Stimulated activated CD4-positive, alpha-beta T cell treated with anti-CD3 and anti-CD28 coated beads, Interleukin-4, amount 100 ng/mL, for 48 hours (primary cell): Measurements from ENCODE around the gene ICA1.
"Not testable (repeated sequence)": the region's sequence is repeated elsewhere in the genome, so short reads cannot be mapped to it uniquely, and the experiment has no call there.

Source experiments
- DNase-seq, 2 donors: peaks; one replicate each; pipeline ENCODE4 v3.0.0-alpha.2; 2020; ENCODE audit warnings: low read depth in 2 of 2

Gene ICA1

GRCh38 chr7:8103282-8103681 lies 158.7 kb downstream of the ICA1 start:
- DNase-seq, result no peak

DNA sequence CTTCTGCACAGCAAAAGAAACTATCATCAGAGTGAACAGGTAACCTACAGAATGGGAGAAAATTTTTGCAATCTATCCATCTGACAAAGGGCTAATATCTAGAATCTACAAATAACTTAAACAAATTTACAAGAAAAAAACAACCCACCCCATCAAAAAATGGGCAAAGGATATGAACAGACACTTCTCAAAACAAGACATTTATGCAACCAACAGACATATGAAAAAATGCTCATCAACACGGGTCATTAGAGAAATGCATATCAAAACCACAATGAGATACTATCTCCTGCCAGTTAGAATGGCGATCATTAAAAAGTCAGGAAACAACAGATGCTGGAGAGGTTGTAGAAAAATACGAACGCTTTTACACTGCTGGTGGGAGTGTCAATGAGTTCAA lies 160.7 kb downstream of the ICA1 start:
- not testable (repeated sequence) for DNase-seq

- DNase-seq, result no peak
Measured at GRCh38 chr7:8094164-8095140, 167.5 kb downstream of the ICA1 start.

- no peak for DNase-seq
Measured at GRCh38 chr7:8092140-8092539, 169.8 kb downstream of the ICA1 start.

DNA sequence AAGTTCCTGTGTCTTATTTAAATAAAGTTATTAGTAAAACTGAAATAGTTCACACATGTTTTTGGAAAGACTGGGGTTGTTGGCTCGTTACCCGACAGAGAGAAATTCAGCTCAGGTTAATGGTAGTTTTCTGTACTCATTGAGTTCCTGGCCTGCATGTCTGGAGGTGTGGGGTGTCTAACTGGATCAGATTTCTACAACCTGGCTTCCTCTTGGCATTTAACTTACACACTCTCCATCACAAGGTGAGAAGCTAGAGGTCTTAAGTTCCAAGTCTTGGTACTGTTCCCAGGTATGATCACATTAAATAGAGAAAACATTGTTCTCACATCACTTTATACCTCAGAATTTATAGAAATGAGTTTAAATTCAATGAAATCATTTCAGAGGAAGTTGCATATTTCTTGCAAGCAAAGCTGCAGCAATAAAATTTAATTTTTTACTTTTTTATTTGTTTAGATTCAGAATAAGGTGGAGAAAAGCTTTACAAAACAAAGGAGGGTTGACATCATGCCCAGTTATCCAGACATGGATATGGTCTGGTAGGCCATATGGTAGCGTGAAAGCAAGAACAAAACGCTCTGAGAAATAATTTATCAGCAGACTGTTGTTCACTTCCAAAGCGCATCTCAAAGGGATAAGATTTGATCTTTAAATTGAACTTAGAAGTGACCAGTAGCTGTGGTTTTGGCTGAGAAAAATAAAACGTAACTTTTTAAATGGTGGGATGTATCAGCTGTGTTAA lies 172.8 kb downstream of the ICA1 start:
- no peak for DNase-seq

DNA sequence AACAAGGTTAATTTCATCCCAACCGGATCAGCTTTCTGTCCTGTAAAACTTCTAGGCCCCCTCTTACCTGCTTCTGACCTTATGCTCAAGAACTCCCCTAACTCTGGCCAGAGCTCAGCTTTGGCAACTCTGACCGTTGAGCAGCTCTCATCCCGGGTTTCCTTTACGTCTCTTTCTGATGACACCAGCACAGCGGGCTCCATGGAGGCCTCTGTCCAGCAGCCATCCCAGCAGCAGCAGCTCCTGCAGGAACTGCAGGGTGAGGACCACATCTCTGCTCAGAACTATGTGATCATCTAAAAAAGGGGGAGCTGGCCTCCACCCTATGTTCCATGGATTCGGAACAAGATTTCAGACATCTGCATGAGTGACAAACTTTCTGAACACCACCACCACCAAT lies 175.7 kb downstream of the ICA1 start:
- no peak for DNase-seq

GRCh38 chr7:8085420-8085819 lies 176.5 kb downstream of the ICA1 start:
- DNase-seq, result no peak

DNA sequence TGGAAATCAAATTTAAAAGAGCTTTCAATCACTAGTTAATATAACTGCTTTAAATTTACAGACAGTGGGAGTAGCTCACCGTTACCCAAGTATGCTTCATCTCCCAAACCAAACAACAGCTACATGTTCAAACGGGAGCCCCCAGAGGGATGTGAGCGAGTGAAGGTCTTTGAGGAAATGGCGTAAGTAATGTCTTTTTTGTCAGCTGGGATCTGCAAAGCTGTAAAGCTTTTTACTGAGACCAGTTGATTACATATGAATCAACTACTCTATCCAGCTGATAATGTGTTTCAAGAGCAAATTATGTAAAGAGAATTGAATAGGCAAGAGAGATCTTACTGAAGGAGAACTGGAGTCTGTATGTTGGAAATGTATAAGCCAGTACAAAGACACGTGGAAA lies 177.1 kb downstream of the ICA1 start:
- DNase-seq, result no peak

GRCh38 chr7:8082762-8083161 lies 179.2 kb downstream of the ICA1 start:
- no peak for DNase-seq

DNA sequence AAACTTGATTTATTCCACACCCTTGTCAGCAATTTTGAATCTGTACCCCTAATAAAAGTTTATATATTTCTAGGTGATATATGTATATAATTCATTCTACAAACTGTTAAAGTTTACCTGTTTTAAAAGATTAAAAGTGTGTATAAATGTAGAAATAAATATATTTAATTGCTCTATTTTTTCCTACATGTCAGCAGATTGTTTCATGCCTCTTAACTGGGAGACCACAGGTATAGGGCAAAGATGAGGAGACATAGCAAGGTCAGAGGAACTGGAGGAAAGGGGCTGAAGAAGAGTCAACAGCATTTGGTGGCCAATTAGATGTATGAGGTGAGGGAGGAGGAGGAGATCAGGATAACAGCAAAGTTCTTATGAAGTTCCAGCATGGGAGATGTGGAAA lies 183.5 kb downstream of the ICA1 start:
- DNase-seq, result no peak

DNA sequence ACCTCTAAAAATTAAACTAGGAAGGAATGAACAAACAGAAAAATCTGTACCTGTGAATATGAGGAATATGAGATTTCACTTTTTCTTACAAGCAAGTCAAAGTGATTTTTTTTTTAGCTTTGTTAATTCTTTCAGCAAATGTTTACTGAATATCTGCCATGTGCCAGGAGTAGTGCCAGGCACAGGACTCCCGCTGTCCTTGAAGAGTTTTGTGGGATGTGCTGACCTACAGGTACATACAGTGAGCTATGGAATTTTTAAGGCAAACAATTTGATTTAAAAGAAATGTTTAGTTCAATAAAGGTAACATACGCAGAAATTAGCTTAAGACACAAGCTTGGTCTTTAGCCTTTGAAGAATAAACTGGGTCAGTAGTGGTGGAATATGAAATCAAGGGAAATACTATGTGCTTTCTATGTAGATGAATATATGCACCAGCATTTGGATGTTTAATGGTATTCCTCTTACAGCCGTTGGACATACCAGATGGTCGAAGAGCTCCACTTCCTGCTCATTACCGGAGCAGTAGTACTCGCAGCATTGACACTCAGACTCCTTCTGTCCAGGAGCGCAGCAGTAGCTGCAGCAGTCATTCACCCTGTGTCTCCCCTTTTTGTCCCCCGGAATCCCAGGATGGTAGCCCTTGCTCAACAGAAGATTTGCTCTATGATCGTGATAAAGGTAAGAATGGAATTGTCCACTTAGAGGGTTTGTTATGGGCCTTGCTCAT lies 191.4 kb downstream of the ICA1 start:
- no peak for DNase-seq

- no peak for DNase-seq
Measured at GRCh38 chr7:8068892-8069686, 192.9 kb downstream of the ICA1 start.

- DNase-seq, result no peak
Measured at GRCh38 chr7:8065356-8065813, 196.6 kb downstream of the ICA1 start.

DNA sequence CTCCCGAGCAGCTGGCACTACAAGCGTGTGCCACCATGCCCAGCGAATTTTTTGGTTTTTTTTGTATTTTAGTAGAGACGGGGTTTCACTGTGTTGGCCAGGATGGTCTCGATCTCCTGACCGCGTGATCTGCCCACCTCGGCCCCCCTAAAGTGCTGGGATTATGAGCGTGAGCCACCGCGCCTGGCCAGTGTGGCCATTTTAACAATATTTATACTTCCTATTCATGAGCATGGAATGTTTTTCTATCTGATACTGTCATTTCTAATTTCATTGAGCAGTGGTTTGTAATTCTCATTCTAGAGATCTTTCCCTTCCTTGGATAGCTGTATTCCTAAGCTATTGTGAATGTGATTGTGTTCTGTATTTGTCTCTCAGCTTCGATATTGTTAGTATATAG lies 197.1 kb downstream of the ICA1 start:
- DNase-seq, result no peak

DNA sequence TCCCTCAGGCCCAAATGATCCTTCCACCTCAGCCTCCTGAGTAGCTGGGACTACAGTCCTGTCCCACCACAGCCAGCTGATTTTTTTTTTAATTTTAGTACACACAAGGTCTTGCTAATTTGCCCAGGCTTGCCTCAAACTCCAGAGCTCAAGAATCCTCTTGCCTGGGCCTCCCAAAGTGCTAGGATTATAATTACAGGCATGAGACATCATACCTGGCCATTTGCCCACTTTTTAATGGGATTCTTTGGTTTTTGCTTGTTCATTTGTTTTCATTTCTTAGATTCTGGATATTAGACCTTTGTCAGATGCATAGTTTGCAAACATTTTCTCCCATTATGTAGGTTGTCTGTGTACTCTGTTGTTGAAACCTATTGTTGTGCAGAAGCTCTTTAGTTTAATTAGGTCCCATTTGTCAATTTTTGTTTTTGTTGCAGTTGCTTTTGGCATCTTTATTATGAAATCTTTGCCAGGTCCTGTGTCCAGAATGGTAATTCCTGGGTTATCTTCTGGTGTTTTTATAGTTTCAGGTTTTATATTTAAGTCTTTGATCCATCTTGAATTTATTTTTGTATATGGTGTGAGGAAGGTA lies 198.2 kb downstream of the ICA1 start:
- DNase-seq, result no peak

GRCh38 chr7:8063300-8063699 lies 198.7 kb downstream of the ICA1 start:
- DNase-seq, result not testable (repeated sequence)
